ENCODE measurements around the gene TMEM131L. TPM values are rescaled to one million over a fixed set of nuclear protein-coding genes. Genes with fewer than 3 reads are reported as not detected.
"Not testable (repeated sequence)": the region's sequence is repeated elsewhere in the genome, so short reads cannot be mapped to it uniquely, and the experiment has no call there.

The TMEM131L gene
- total RNA-seq, 3 donors from 2014 or later (not counting 1 experiment from before 2014, with no cell fraction given): 67.8 to 105 (median 71.1) TPM

GRCh38 chr4:153452658-153453378 is 13.3 kb upstream of the TMEM131L start:
- Mint-ChIP-seq H3K9me3 (no peaks in the 10 kb centered on the region), H3K36me3 (no peaks in the 10 kb centered on the region), H3K4me1 (peaks cover 11 to 15% of the 10 kb centered on the region in 2 donors), H3K27ac (no peak overlapping the region), H3K27me3 (ENCODE audit: low read depth in 2 of 2) (no peaks in the 10 kb centered on the region), H3K4me3 (no peak overlapping the region)
- no peaks in the 10 kb centered on the region for H3K9me3 ChIP-seq (ENCODE audit: control insufficient read depth, insufficient read depth, low read length)
- TF ChIP-seq CTCF (IDR thresholded peaks at IDR 0.05): no peak
- no peak overlapping the region for H3K27ac ChIP-seq (ENCODE audit: low read length)
- H3K4me1 ChIP-seq (ENCODE audit: control insufficient read depth, insufficient read depth, low read length): peaks cover 12% of the 10 kb centered on the region
- H3K36me3 ChIP-seq (ENCODE audit: control insufficient read depth, insufficient read depth, low read length): no peaks in the 10 kb centered on the region
- WGBS (ENCODE audit: insufficient coverage): 94% methylated on average over 4 of the region's 4 CpGs
- intact Hi-C loops (cut with micrococcal nuclease): no loop called here
- no peak for DNase-seq
- no peaks in the 10 kb centered on the region for H3K27me3 ChIP-seq (ENCODE audit: control insufficient read depth, insufficient read depth, low read length)
- no peak overlapping the region for H3K4me3 ChIP-seq (ENCODE audit: low read length)
- ATAC-seq: no peak

- Mint-ChIP-seq H3K4me1 (peaks cover 11 to 15% of the 10 kb centered on the region in 2 donors), H3K27me3 (ENCODE audit: low read depth in 2 of 2) (no peaks in the 10 kb centered on the region), H3K27ac (no peak overlapping the region), H3K36me3 (no peaks in the 10 kb centered on the region), H3K4me3 (no peak overlapping the region), H3K9me3 (no peaks in the 10 kb centered on the region)
- 92% methylated on average over 8 of the region's 8 CpGs for whole genome bisulfite sequencing (ENCODE audit: insufficient coverage)
- Histone ChIP-seq H3K4me1 (ENCODE audit: control insufficient read depth, insufficient read depth, low read length) (peaks cover 12% of the 10 kb centered on the region), H3K4me3 (ENCODE audit: low read length) (no peak overlapping the region), H3K27me3 (ENCODE audit: control insufficient read depth, insufficient read depth, low read length) (no peaks in the 10 kb centered on the region), H3K9me3 (ENCODE audit: control insufficient read depth, insufficient read depth, low read length) (no peaks in the 10 kb centered on the region), H3K36me3 (ENCODE audit: control insufficient read depth, insufficient read depth, low read length) (no peaks in the 10 kb centered on the region), H3K27ac (ENCODE audit: low read length) (no peak overlapping the region)
- ATAC-seq (no peak), DNase-seq (no peak)
- intact Hi-C loops (cut with micrococcal nuclease): no loop called here
- TF ChIP-seq CTCF (IDR thresholded peaks at IDR 0.05): no peak
These were observed 12.8 kb upstream of the TMEM131L start for GRCh38 chr4:153453402-153453801.

GRCh38 chr4:153458969-153459368 is 7.2 kb upstream of the TMEM131L start:
- WGBS (ENCODE audit: insufficient coverage): no CpG with 5 or more reads among the region's 1 CpG
- no peak overlapping the region for H3K4me3 Mint-ChIP-seq
- H3K4me3 ChIP-seq (ENCODE audit: low read length): no peak overlapping the region
- H3K36me3 ChIP-seq (ENCODE audit: control insufficient read depth, insufficient read depth, low read length): no peaks in the 10 kb centered on the region
- H3K36me3 Mint-ChIP-seq: no peaks in the 10 kb centered on the region
- no peaks in the 10 kb centered on the region for H3K9me3 ChIP-seq (ENCODE audit: control insufficient read depth, insufficient read depth, low read length)
- H3K9me3 Mint-ChIP-seq: no peaks in the 10 kb centered on the region
- no peaks in the 10 kb centered on the region for H3K27me3 ChIP-seq (ENCODE audit: control insufficient read depth, insufficient read depth, low read length)
- ATAC-seq: no peak
- no peaks in the 10 kb centered on the region for H3K4me1 ChIP-seq (ENCODE audit: control insufficient read depth, insufficient read depth, low read length)
- no peak for DNase-seq
- no peak for TF ChIP-seq CTCF (IDR thresholded peaks at IDR 0.05)
- H3K27ac ChIP-seq (ENCODE audit: low read length): no peak overlapping the region
- no peaks in the 10 kb centered on the region for H3K27me3 Mint-ChIP-seq (ENCODE audit: low read depth in 2 of 2)
- no peaks in the 10 kb centered on the region for H3K4me1 Mint-ChIP-seq
- intact Hi-C loops (cut with micrococcal nuclease): no loop called here
- H3K27ac Mint-ChIP-seq: no peak overlapping the region

- not testable (repeated sequence) for DNase-seq; H3K27ac Mint-ChIP-seq; ATAC-seq; H3K4me1 ChIP-seq (ENCODE audit: control insufficient read depth, insufficient read depth, low read length); H3K4me3 ChIP-seq (ENCODE audit: low read length); H3K27ac ChIP-seq (ENCODE audit: low read length); H3K9me3 Mint-ChIP-seq; H3K27me3 Mint-ChIP-seq (ENCODE audit: low read depth in 2 of 2); H3K36me3 Mint-ChIP-seq; H3K27me3 ChIP-seq (ENCODE audit: control insufficient read depth, insufficient read depth, low read length); H3K36me3 ChIP-seq (ENCODE audit: control insufficient read depth, insufficient read depth, low read length); H3K4me3 Mint-ChIP-seq; H3K9me3 ChIP-seq (ENCODE audit: control insufficient read depth, insufficient read depth, low read length)
- 100% methylated on average over 2 of the region's 4 CpGs for WGBS (ENCODE audit: insufficient coverage)
- intact Hi-C loops (cut with micrococcal nuclease): loop anchor here (10.0 kb wide), 1 partner anchor 113 kb away; no protein-coding TSS in a partner anchor
- peaks cover 11 to 12% of the 10 kb centered on the region in 2 donors for H3K4me1 Mint-ChIP-seq
These were observed 4.6 kb upstream of the TMEM131L start for GRCh38 chr4:153461549-153461948.
